Myometrial cell (primary cell): Measurements from ENCODE around the gene OSBPL6. TPM values are rescaled to one million over a fixed set of nuclear protein-coding genes. Genes with fewer than 3 reads are reported as not detected.

ENCODE experiments used
- total RNA-seq: library from RNA; depleted of rRNA; stranded (reverse); fragments of >200 nt; gene quantifications from 2 replicates; pipeline ENCODE4 v1.2.3, GENCODE V29; 2015

OSBPL6 gene
- total RNA-seq, result 7.4 and 7.8 TPM in 2 replicates

DNA sequence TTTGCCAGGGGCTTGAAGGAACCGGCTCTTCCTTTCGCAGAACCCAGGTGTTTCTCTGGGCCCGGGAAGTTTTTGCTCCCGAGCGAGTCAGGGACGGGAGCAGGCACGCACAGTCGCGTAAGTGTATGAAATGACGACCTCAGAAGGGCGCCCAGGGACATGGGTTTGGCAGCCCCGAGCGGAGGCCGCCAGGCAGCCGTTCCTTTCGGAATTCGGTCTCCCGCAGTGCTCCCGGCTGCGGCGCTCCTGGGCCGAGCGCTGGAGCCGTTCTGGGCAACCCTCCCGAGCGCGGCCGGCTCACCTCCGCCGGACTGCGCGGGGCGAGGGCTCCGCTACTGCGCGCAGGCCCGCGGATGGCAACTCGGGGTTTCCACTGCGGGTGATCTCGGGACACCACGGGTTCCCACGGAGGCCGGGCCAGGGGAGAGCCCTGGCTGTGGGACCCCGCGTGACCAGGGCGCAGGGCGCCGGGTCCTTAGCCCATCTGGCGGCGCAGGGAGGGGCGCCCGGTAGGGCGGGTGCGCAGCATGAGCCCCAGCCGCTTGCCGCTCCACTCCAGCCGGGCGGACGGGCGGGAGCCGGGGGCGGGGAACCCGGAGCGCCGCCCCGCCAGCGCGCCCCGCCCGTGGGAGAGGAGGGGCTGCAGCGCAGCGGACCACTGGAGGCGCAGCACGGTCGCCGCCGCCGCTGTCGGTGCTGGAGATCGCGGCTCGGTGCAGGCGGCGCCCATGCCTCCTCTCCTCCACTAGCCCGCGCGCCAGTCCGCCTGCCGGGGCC, at the start of gene OSBPL6:
OSBPL6 (plus strand) TSS at position 690 of the 777 bp plus-strand sequence. CDS start 111,673 bp downstream, outside the sequence.

DNA sequence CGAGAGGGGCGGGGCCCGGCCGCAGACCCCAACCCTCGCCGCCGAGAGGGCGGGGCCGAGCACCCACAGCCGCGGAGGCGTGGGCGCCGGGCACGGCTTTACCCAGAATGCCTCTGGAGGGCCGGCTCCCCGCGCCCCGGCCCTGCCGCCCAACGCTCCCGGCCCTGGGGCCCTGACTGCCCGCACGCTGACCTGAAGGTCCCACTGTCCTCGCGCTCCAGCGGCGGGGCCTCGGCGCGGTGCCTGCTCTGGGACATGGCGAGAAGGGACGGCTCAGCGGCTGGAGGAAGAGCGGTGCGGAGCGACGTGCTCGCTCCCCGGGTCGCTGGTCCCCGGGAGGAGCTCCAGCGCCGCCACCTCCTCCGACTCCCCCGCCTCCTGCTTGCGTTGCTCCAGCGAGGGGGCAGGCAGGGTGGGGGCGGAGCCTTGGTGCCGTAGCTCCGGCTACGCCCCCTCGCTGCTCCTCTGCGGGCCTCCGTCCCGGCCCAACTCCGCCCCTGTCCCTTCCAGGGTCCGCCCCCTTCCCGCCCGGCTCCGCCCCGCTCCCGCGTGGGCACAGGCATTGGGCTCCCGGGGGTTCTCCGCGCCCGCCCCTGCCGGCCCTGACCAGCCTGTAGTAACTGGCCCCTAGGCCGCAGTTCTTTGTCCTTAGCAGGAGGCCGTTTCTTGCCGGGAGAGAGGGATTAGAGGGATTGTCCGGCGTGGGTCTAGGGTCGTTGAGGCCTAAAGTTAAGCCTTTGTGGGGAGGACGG, 256.6 kb downstream of the OSBPL6 start, which contains the start of the genes PJVK and PRKRA:
PJVK (plus strand) TSS at position 605 of the 752 bp plus-strand sequence. CDS start 2,032 bp downstream, outside the sequence.
PRKRA (minus strand) TSS at position 402 of the 752 bp plus-strand sequence; CDS start at position 257, 145 bp downstream.

Other genes starting within 250 kb of the OSBPL6 start
- 0.18 TPM in 1 of 2 replicates, not detected in the other for gene PDE11A, start 121.7 kb upstream of the OSBPL6 start, total RNA-seq
- 10.1 and 11.3 TPM in 2 replicates for gene RBM45, start 82.1 kb upstream of the OSBPL6 start, total RNA-seq